Left cardiac atrium (tissue), 4 donors: ENCODE data around the gene VPS51. TPM values are rescaled to one million over a fixed set of nuclear protein-coding genes. Genes with fewer than 3 reads are reported as not detected.
"Not testable (repeated sequence)": the region's sequence is repeated elsewhere in the genome, so short reads cannot be mapped to it uniquely, and the experiment has no call there.

Experiments used
- ATAC-seq, 2 donors: fragments of 200-7000 bp; cut with Tn5 transposase; one replicate each; pipeline ENCODE4 v1.9.1; 2020; ENCODE audit warnings: mild to moderate bottlenecking in 2 of 2, moderate library complexity in 2 of 2
- DNase-seq: peaks from one replicate; pipeline ENCODE4 v3.0.0-alpha.2; 2020
- intact Hi-C, 2 donors: fragments of 100-400 bp; cut with DNase I; formaldehyde crosslinking; loops; one replicate each; pipeline versions ENCODE4 v1.14.1 to v1.15.1; 2022 to 2023
- microRNA-seq, 2 donors: library from miRNA; unstranded; fragments of <30 nt; microRNA quantifications; one replicate each; pipeline ENCODE4 v1.2.0, GENCODE V29; 2020
- total RNA-seq, 2 donors: library from RNA; stranded (reverse); fragmentation: NEBNext Ultra II Directional; extraction: Animal tissue kit (Norgen Biotek cat#: 25700); gene quantifications; one replicate each; pipeline ENCODE4 v1.2.1, GENCODE V29; 2021
- donor health status: DM: no; HTN: yes; CAD: no.
- donor health status: DM: no; HTN: yes; CAD: no; lungs with severe emphysema.
- donor health status: DM: yes; HTN: yes; CAD: no.
- donor health status: Dilated cardiomyopathy.

VPS51 gene
- total RNA-seq, 2 donors from 2014 or later, result 52.7 to 70.1 TPM

DNA sequence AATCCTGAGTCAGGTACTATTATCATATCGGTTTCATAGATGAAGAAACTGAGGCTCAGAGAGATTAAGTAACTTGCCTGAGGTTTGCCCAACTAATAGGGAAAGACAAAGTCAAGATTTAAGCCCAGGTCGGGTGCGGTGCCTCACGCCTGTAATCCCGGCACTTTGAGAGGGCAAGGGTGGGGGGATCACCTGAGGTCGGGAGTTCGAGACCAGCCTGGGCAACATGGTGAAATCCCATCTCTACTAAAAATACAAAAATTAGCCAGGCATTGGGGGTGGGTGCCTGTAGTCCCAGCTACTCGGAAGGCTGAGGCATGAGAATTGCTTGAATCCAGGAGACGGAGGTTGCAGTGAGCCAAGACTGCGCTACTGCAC, 54.1 kb downstream of the VPS51 start:
- DNase-seq, intact Hi-C loops: not testable (repeated sequence)

DNA sequence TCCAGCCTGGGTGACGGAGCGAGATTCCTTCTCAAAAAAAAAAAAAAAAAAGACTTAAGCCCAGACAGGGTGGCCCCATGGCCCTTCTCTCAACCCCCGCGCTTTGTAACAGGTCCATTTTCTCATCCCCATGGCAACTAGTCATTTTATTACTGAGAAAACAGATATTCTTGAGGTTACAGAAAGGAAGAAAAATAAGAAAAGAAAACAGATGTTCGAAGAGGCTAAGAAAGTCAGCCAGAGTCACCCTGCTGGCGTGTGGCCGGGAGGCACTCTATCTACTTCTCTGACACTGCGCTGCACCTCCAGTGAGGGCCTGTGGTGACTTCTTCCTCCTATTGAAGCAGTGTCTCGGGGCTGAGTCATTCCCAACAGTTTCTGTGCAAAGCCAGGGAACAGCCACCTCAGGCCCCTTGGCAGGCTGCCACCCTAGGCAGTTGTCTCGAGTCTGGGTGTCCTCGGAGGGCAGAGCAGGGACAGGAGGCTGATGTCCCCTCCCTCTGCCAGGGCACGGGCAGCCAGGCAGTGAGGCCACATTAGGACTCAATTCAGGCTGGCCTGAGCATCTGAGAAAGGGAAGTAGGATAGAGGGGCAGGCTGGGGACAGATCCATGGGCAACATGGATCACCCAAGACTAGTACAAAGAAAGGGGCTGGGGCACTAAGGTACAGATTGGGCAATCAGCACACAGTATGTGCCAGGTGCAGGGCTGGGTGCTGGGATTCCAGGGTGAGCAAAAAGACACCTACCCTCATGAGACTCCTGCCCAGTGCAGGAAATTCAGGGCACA, 54.7 kb downstream of the VPS51 start:
- intact Hi-C loops, result no loop called here
- DNase-seq, result peak; percentile 89
- ATAC-seq, result peak; percentile 92 to 97

More for the DNA sequence above, 54.1 kb downstream of the VPS51 start:
- not testable (repeated sequence) for ATAC-seq

DNA sequence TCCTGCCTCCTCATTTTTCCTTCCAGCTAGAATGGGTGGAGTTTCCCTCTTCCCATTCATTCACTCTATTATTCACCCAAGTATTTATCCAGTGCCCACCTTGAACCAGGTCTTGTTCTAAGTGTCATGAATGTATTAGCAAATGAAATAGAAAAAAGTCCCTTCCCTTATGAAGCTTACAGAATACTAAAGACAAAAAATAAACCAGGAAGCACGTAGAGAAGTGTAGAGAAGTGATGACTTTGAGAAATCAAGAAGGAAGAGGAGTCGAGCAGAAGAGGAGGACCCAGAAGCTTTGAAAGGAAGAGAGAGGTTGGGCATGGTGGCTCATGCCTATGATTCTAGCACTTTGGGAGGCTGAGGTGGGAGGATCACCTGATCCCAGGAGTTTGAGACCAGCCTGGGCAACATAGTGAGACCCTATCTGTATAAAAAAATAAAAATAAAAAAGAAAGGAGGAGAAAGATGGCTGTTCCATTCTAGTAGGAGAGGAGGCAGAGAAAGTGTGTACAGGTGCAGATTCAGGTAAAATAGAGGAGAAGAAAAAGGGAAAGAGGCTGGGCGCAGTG, 55.4 kb downstream of the VPS51 start:
- DNase-seq, result no peak
- intact Hi-C loops, result no loop called here
- ATAC-seq, result no peak

DNA sequence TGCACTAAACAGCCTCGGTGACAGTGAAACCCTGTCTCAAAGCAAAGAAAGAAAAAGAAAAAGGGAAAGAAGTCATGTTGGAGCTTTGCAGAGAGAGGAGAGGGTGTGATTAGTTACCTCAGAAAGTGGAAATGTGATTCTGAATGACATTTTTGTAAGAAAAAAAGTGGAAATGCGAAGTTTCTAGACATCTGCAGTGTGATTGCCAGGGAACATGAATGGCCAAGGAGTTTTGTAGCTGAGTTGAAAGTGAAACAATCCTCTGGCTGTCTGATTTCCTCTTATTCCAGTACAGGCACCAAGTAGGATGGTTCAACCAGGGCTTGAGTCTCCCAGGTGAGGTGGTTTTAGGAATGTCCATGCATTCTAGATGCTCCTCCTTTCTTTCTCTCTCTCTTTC, 56.1 kb downstream of the VPS51 start:
- ATAC-seq, result no peak
- intact Hi-C loops, result no loop called here
- no peak for DNase-seq

DNA sequence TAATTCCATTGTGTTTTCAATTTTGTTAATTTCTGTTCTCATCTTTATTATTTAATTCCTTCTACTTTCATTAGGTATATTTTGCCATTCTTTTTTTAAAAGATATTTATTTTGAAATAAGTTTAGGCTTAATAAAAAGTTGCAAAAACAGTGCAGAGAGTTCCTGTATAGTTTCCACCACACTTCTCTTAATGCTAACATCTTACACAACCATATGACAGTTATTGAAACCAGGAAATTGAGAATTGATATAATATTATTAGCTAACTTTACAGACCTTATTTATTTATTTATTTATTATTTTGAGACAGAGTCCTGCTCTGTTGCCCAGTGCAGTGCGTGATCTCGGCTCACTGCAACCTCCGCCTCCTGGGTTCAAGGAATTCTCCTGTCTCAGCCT, 60.2 kb downstream of the VPS51 start:
- intact Hi-C loops, result no loop called here
- ATAC-seq (no peak), DNase-seq (no peak)

DNA sequence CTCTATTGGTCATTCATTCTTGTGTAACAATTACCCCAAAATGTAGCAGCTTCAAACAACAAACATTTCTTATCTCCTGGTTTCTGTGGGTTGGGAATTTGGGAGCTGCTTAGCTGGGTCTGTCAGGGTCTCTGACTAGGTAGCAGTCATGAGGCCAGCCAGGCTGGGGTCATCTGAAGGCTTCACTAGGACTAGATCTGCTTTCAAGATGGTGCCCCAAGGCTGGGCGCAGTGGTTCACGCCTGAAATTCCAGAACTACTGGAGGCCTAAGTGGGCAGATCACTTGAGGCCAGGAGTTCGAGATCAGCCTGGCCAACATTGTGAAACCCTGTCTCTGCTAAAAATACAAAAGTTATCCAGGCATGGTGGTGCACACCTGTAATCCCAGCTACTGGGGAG, 60.9 kb downstream of the VPS51 start:
- intact Hi-C loops, result no loop called here

DNA sequence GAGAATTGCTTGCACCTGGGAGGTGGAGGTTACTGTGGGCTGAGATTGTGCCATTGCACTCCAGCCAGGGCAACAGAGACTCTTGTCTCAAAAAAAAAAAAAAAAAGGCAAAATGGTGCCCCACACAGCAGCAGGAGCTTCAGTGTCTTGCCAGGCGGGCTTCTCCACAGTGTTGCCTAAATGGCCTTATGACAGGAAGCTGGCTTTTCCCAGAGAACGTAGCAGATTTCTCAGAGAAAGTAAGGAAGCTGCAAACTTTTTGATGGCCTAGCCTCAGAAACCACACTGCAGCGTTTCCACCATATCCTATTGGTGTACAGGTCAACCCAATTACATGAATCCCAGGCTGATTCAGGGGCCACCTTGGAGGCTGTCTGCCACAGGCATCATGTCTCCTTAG, 61.3 kb downstream of the VPS51 start:
- ATAC-seq, result no peak
- intact Hi-C loops, result no loop called here
- DNase-seq, result no peak

More for the DNA sequence above, 60.9 kb downstream of the VPS51 start:
- ATAC-seq (no peak), DNase-seq (no peak)

DNA sequence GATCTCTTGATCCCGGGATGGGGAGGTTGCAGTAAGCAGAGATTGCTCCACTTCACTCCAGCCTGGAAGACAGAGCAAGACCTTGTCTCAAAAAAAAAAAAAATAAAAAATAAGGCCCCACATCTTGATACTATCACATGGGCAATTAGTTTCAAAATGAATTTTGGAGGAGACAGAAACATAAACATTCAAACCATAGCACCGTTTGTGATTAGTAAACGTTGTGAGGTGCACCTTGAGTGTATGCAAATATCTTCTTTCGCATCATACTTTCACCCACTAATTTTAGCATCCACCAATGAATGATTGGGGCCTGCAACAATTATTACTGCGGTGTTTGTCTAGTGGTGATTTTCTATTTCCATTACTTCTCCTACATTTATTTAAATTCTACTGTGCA, 63.0 kb downstream of the VPS51 start:
- ATAC-seq (no peak), DNase-seq (no peak)
- intact Hi-C loops, result no loop called here

DNA sequence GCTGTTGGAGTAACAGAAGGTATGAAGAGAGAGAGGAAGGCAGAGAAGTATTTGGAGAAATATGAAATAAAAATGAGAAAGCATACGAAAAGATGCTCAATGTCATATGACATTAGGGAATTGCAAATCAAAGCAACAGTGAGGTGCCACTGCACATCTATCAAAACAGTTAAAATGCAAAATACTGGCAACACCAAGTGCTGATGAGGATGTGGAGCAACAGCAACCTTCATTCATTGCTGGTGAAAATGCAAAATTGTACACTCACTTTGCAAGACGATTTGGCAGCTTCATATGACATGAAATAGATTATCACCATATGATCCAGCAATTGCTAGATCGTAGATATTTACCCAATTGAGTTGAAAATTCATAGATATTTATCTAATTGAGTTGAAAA, 64.6 kb downstream of the VPS51 start:
- intact Hi-C loops, result no loop called here
- ATAC-seq (no peak), DNase-seq (no peak)

Small RNAs within 50 kb of the gene (microRNA-seq; reads per million reads assigned to microRNA genes)
- 0 reads per million in 2 donors for gene MIR6751

Other genes with a start within 250 kb of the VPS51 start
- 10 to 100 TPM; 36.6 to 43.1 TPM for gene EHD1, start 217.6 kb upstream of the VPS51 start, total RNA-seq
- 10 to 100 TPM; 12.3 to 14.6 TPM for gene ATG2A, start 179.0 kb upstream of the VPS51 start, total RNA-seq
- 10 to 100 TPM; 17.9 to 20.5 TPM for gene PPP2R5B, start 171.5 kb upstream of the VPS51 start, total RNA-seq
- not detected for gene GPHA2, start 160.3 kb upstream of the VPS51 start, total RNA-seq
- not detected for gene MAJIN, start 124.1 kb upstream of the VPS51 start, total RNA-seq
- 1 to 10 TPM; 1.4 to 1.6 TPM for gene BATF2, start 99.2 kb upstream of the VPS51 start, total RNA-seq
- gene ARL2, start 82.1 kb upstream of the VPS51 start, total RNA-seq, result 100 to 1,000 TPM; 110 to 116 TPM
- 10 to 100 TPM; 17.2 to 20.1 TPM for gene SNX15, start 68.8 kb upstream of the VPS51 start, total RNA-seq
- gene SAC3D1, start 55.0 kb upstream of the VPS51 start, total RNA-seq, result 1 to 10 TPM; 5.2 to 9.5 TPM
- gene NAALADL1, start 37.7 kb upstream of the VPS51 start, total RNA-seq, result 1 to 10 TPM; 6.6 to 7.0 TPM
- gene CDCA5, start 12.2 kb upstream of the VPS51 start, total RNA-seq, result 1 to 10 TPM in 1 of 2 donors, under 1 TPM in 1; 0.81 to 2.5 TPM
- 10 to 100 TPM; 26.2 to 26.5 TPM for gene ZFPL1, start 12.0 kb upstream of the VPS51 start, total RNA-seq
- 10 to 100 TPM; 50.0 to 53.2 TPM for gene TM7SF2, start 15.7 kb downstream of the VPS51 start, total RNA-seq
- gene ZNHIT2, start 21.5 kb downstream of the VPS51 start, total RNA-seq, result 1 to 10 TPM; 6.6 to 8.2 TPM
- 100 to 1,000 TPM; 651 to 723 TPM for gene FAU, start 25.9 kb downstream of the VPS51 start, total RNA-seq
- gene MRPL49, start 26.1 kb downstream of the VPS51 start, total RNA-seq, result 10 to 100 TPM; 26.3 to 33.4 TPM
- 10 to 100 TPM; 33.2 to 41.6 TPM for gene SYVN1, start 38.3 kb downstream of the VPS51 start, total RNA-seq
- gene SPDYC, start 74.0 kb downstream of the VPS51 start, total RNA-seq, result not detected
- 10 to 100 TPM; 86.9 to 92.4 TPM for gene CAPN1, start 85.7 kb downstream of the VPS51 start, total RNA-seq
- gene POLA2, start 165.7 kb downstream of the VPS51 start, total RNA-seq, result 1 to 10 TPM; 5.3 to 7.3 TPM
- 10 to 100 TPM; 21.7 to 28.9 TPM for gene CDC42EP2, start 218.7 kb downstream of the VPS51 start, total RNA-seq
- 10 to 100 TPM; 46.7 to 47.7 TPM for gene DPF2, start 237.6 kb downstream of the VPS51 start, total RNA-seq